BLaER1 treated with 17β-estradiol and CSF1 and Interleukin-3, amounts not matched to agents 10 nM and 100 nM (cell line): ENCODE data around the gene DLGAP5.
A peak's percentile ranks its signal among the peaks of the same experiment; 100 is the strongest.

Experiments used
- H3K27ac ChIP-seq, 11 experiments: shearing (Covaris generic); formaldehyde crosslinking; 2 replicates each; pipeline ENCODE4 v1.8.1; 2022
- H3K27me3 ChIP-seq, 11 experiments: shearing (Covaris generic); formaldehyde crosslinking; 2 replicates each; pipeline ENCODE4 v1.8.1; 2022
- H3K36me3 ChIP-seq, 11 experiments: shearing (Covaris generic); formaldehyde crosslinking; 2 replicates each; pipeline ENCODE4 v1.8.1; 2022
- H3K4me1 ChIP-seq, 10 experiments: shearing (Covaris generic); formaldehyde crosslinking; 2 replicates each; pipeline ENCODE4 v1.8.1; 2022
- H3K4me2 ChIP-seq, 11 experiments: shearing (Covaris generic); formaldehyde crosslinking; 2 replicates each; pipeline ENCODE4 v1.8.1; 2022
- H3K4me3 ChIP-seq, 10 experiments: shearing (Covaris generic); formaldehyde crosslinking; 2 replicates each; pipeline ENCODE4 v1.8.1; 2022
- H3K9ac ChIP-seq, 11 experiments: shearing (Covaris generic); formaldehyde crosslinking; 2 replicates each; pipeline ENCODE4 v1.8.1; 2022
- H3K9me3 ChIP-seq, 11 experiments: shearing (Covaris generic); formaldehyde crosslinking; replicated peaks in 1 of 11; 2 replicates each; pipeline ENCODE4 v1.8.1; 2022
- H4K20me1 ChIP-seq, 11 experiments: shearing (Covaris generic); formaldehyde crosslinking; 2 replicates each; pipeline ENCODE4 v1.8.1; 2022
- Cebpa-rat ChIP-seq, 11 experiments: shearing (Covaris generic); IDR thresholded peaks; 2 replicates each; pipeline ENCODE4 v1.8.1; 2022

DLGAP5 gene

DNA sequence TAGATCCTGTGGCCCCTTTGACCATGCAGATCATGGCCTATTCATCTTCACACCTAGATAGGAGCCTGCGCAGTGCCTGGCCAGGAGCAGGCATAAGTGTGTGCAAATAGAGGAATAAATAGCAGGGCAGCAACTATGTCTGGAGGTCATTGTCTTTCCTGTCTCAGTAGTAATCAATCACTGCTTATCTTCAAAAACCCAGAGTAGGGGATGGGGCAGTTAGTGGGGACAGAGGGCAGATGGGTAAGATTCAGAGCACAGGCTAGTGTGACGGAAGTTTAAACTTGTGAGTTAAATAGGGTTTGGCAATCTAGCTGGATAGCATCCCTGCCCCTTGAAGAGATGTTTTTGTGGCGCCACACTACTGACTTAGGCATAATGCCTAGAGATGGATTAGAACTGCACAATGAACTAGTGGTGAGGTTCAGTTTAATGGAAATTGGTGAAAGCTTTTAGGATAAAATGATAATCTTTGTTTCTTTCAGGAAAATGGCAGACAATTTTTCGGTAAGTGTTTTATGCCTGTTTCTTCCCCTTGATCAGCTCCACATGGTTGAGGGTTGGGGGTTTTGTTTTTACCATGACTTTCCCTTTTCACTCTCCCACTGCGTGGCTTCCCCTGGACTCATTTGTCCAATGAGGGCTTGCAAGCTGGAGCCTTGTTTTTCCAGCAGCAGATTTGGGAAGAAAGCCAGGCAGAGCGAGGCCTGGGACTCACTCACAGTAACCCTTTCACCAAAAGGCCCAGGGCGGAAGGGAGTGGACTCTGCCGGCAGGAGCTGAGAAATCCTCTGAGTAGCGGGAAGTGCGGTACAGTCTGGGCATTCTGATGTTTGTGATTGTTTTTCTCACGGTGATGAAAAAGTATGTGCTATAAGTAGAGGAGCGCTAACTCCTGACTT, 54.2 kb downstream of the DLGAP5 start:
- H3K4me2 ChIP-seq, result peak overlapping the region in 1 of 11 experiments; percentile 35; a peak in 2 of 22 replicates
- peaks cover 0 to 100% (median 0%) of the 10 kb centered on the region in 11 experiments; a peak in 6 of 22 replicates for H4K20me1 ChIP-seq
- peaks cover 0 to 7% (median under 1%) of the 10 kb centered on the region in 11 experiments; a peak in 7 of 22 replicates for H3K27me3 ChIP-seq
- H3K36me3 ChIP-seq, result peaks cover 17 to 98% (median 37%) of the 10 kb centered on the region in 11 experiments; a peak in 21 of 22 replicates
- no peak overlapping the region for H3K27ac ChIP-seq
- TF ChIP-seq Cebpa-rat (IDR thresholded peaks at IDR 0.05), result no peak
- no peak overlapping the region for H3K4me3 ChIP-seq
- H3K9me3 ChIP-seq, result no peaks in the 10 kb centered on the region
- H3K4me1 ChIP-seq, result peaks cover 0 to 70% (median 0%) of the 10 kb centered on the region in 10 experiments; a peak in 4 of 20 replicates
- no peak overlapping the region for H3K9ac ChIP-seq

- Histone ChIP-seq H3K4me3 (no peak overlapping the region), H3K4me1 (peaks cover 0 to 79% (median 0%) of the 10 kb centered on the region in 10 experiments; a peak in 5 of 20 replicates), H3K4me2 (0 out of 22 replicates have a peak overlapping the region, but pooled peaks of 1 of the 11 experiments have one; percentile 33), H3K9me3 (no peaks in the 10 kb centered on the region), H3K27me3 (peaks cover 0 to 16% (median 9%) of the 10 kb centered on the region in 11 experiments; a peak in 19 of 22 replicates), H3K27ac (no peak overlapping the region), H3K9ac (no peak overlapping the region), H4K20me1 (peaks cover 0 to 100% (median 0%) of the 10 kb centered on the region in 11 experiments; a peak in 6 of 22 replicates), H3K36me3 (peaks cover 13 to 98% (median 29%) of the 10 kb centered on the region in 11 experiments; a peak in 20 of 22 replicates)
- no peak for TF ChIP-seq Cebpa-rat (IDR thresholded peaks at IDR 0.05)
Observed at GRCh38 chr14:55136241-55136640, 55.1 kb downstream of the DLGAP5 start.

DNA sequence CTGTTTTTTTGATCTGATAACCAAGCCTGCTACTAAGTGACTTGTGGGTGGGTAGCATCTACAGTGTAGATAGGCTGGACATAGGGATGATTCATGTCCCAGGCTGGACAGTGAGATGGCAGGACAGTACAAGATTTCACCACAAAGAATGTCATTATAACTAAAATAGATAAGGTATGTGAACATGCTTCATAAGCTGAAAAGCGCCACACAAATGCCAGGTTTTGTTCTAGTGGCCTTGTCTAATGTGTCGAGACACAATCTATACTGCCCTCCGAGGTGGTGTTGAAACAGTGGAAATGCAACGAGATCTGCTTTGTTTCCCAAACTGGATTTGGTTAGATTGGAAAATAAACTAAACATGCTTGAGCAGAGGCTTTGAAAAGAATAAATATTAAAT, 58.0 kb downstream of the DLGAP5 start:
- Histone ChIP-seq H3K27me3 (peaks cover 15 to 44% (median 38%) of the 10 kb centered on the region in 11 experiments), H4K20me1 (peaks cover 0 to 88% (median 14%) of the 10 kb centered on the region in 11 experiments; a peak in 13 of 22 replicates), H3K27ac (no peak overlapping the region), H3K9me3 (no peaks in the 10 kb centered on the region), H3K4me2 (peak overlapping the region in 2 of 11 experiments; percentile 91 to 94; a peak in 4 of 22 replicates), H3K4me3 (no peak overlapping the region), H3K4me1 (peaks cover 14 to 81% (median 15%) of the 10 kb centered on the region in 10 experiments), H3K9ac (0 out of 22 replicates have a peak overlapping the region, but pooled peaks of 1 of the 11 experiments have one; percentile 15), H3K36me3 (peaks cover 0 to 83% (median 5%) of the 10 kb centered on the region in 11 experiments; a peak in 11 of 22 replicates)
- no peak for TF ChIP-seq Cebpa-rat (IDR thresholded peaks at IDR 0.05)

DNA sequence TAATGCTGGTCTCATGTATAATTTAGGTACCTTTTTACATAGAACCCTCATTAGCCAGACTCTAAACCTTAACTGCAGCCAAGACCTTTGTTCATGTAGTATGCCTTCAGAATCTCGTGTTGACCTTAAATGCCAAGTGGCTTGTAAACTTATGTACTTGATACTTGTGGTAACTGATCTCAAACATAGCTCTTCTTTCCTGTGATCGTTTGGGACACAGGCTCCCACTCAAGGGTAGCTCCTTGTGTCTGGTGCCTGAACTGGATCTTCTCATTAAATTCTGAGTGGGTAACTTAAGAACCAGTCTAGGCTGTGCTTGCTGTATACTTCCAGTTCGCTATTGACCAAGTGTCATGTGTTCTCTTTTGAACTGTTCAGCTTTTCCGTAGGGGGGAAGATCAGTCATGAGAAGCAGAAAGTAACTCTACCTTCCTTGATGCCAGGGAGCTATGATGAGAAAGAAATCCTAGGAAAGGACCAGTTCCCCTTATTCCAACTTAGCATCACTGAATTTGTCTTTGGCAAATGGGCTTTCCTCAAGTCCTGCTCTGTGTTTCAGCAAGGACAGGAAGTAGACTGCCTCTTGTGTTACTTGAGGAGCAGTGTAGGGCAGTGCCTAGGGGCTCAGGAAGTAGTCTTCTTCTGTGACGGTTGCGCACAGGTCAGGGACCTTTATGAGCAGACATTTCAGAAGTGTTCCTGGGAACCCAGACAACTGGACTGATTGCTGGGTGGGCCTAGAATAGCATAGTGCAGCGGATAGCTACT, 59.8 kb downstream of the DLGAP5 start:
- TF ChIP-seq Cebpa-rat (IDR thresholded peaks at IDR 0.05), result no peak
- H3K4me2 ChIP-seq, result peak overlapping the region in 3 of 11 experiments; percentile 91 to 94 (median 94); a peak in 5 of 22 replicates
- peaks cover 0 to 69% (median 14%) of the 10 kb centered on the region in 11 experiments; a peak in 13 of 22 replicates for H4K20me1 ChIP-seq
- peaks cover 0 to 66% (median 0%) of the 10 kb centered on the region in 11 experiments; a peak in 6 of 22 replicates for H3K36me3 ChIP-seq
- no peak overlapping the region for H3K27ac ChIP-seq
- peak overlapping the region in 2 of 11 experiments; percentile 90 to 97; a peak in 3 of 22 replicates for H3K9ac ChIP-seq
- H3K4me3 ChIP-seq, result peak overlapping the region in 3 of 10 experiments; percentile 10 to 96 (median 70); a peak in 5 of 20 replicates
- H3K27me3 ChIP-seq, result peaks cover 27 to 63% (median 56%) of the 10 kb centered on the region in 11 experiments
- H3K9me3 ChIP-seq, result no peaks in the 10 kb centered on the region
- peaks cover 14 to 82% (median 15%) of the 10 kb centered on the region in 10 experiments for H3K4me1 ChIP-seq

DNA sequence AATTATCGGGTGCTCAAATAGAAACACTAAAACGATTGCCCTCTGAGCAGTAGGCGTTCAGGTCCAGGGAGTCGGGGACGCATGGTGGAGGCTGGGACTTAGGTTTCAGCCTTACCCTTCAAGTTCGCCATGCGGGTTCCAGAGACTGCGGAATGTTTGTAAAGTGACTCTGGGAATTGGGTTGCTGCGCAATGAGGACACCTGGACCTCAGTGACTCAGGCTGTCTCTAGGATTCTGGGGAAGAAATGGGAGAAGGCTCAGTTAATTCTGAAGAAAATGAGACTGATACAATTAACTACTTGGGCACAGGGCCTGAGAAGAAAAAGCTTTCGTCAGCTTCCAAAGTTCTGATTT, 61.2 kb downstream of the DLGAP5 start:
- no peak for TF ChIP-seq Cebpa-rat (IDR thresholded peaks at IDR 0.05)
- H3K9ac ChIP-seq, result peak overlapping the region in 3 of 11 experiments; percentile 87 to 97 (median 90); a peak in 6 of 22 replicates
- H3K27ac ChIP-seq, result peak overlapping the region in 3 of 11 experiments; percentile 86 to 96 (median 91); a peak in 4 of 22 replicates
- H3K9me3 ChIP-seq, result no peaks in the 10 kb centered on the region
- peaks cover 27 to 69% (median 62%) of the 10 kb centered on the region in 11 experiments for H3K27me3 ChIP-seq
- H3K4me1 ChIP-seq, result peaks cover 15 to 86% (median 21%) of the 10 kb centered on the region in 10 experiments
- H4K20me1 ChIP-seq, result peaks cover 0 to 55% (median 14%) of the 10 kb centered on the region in 11 experiments; a peak in 13 of 22 replicates
- peak overlapping the region in 9 of 10 experiments; percentile 51 to 96 (median 59); a peak in 17 of 20 replicates for H3K4me3 ChIP-seq
- H3K4me2 ChIP-seq, result peak overlapping the region; percentile 71 to 97 (median 91)
- peaks cover 0 to 52% (median 0%) of the 10 kb centered on the region in 11 experiments; a peak in 6 of 22 replicates for H3K36me3 ChIP-seq

DNA sequence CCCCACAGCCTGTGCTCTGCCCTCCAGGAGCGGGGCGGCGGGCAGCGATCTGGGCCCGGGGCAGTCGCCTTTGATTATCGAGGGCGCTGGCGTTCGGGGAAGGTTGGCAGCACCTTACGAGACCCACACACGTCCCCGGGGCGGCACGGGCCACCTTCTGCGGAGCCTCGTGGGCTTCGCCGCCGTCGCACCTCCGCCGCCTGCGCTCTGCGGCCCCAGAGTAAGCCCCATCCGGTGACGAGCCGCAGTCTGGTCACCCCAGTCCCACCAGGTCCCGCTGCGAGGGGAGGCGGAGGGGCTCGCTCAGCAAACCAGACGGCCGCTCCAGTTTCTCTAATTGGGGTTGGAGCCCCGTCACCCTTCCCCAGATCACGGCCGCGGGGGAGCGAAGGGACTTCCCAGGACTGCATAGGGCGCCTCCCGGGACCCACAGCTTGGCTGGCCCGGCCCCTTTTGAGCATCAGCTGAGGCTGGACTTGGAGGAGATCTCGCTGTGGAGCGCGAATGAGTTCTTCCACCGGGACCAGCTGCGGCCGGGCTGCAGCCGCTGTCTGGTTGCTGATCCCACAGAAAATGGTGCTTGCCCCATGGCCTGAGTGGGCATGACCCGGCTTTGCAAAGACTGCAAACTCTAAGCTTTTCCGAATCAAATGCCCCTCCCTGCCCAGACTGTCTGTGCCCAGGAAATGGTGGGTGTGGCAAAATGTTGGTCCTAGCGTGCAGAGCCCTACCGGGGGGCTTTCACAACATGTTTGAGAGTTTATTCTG, 61.8 kb downstream of the DLGAP5 start:
- no peak for TF ChIP-seq Cebpa-rat (IDR thresholded peaks at IDR 0.05)
- Histone ChIP-seq H3K4me3 (peak overlapping the region; percentile 51 to 96 (median 60)), H3K27me3 (peaks cover 27 to 69% (median 62%) of the 10 kb centered on the region in 11 experiments), H3K9me3 (no peaks in the 10 kb centered on the region), H3K36me3 (peaks cover 0 to 47% (median 0%) of the 10 kb centered on the region in 11 experiments; a peak in 6 of 22 replicates), H4K20me1 (peaks cover 0 to 50% (median 14%) of the 10 kb centered on the region in 11 experiments; a peak in 13 of 22 replicates), H3K9ac (peak overlapping the region; percentile 7 to 97 (median 52); a peak in 19 of 22 replicates), H3K4me1 (peaks cover 15 to 88% (median 24%) of the 10 kb centered on the region in 10 experiments), H3K4me2 (peak overlapping the region; percentile 71 to 97 (median 91)), H3K27ac (peak overlapping the region in 5 of 11 experiments; percentile 1 to 96 (median 86); a peak in 8 of 22 replicates)

- H3K9me3 ChIP-seq, result no peaks in the 10 kb centered on the region
- peaks cover 15 to 88% (median 24%) of the 10 kb centered on the region in 10 experiments for H3K4me1 ChIP-seq
- H3K4me3 ChIP-seq, result peak within 1 kb of the TSS; percentile 51 to 96 (median 60)
- no peak for TF ChIP-seq Cebpa-rat (IDR thresholded peaks at IDR 0.05)
- peak within 1 kb of the TSS; percentile 7 to 97 (median 52); a peak in 20 of 22 replicates for H3K9ac ChIP-seq
- H3K27me3 ChIP-seq, result peaks cover 27 to 69% (median 62%) of the 10 kb centered on the region in 11 experiments
- H3K36me3 ChIP-seq, result peaks cover 0 to 41% (median 0%) of the 10 kb centered on the region in 11 experiments; a peak in 5 of 22 replicates
- H3K27ac ChIP-seq, result peak within 1 kb of the TSS in 5 of 11 experiments; percentile 1 to 96 (median 86); a peak in 8 of 22 replicates
- H3K4me2 ChIP-seq, result peak within 1 kb of the TSS; percentile 71 to 97 (median 91)
- peaks cover 0 to 44% (median 14%) of the 10 kb centered on the region in 11 experiments; a peak in 13 of 22 replicates for H4K20me1 ChIP-seq
Observed at GRCh38 chr14:55129086-55129427, 62.3 kb downstream of the DLGAP5 start, which contains the start of gene LGALS3. TSS of gene LGALS3 (plus strand) at chr14:55129252. CDS start at chr14:55137374, 8,122 bp downstream.
